Activated CD8-positive, alpha-beta memory T cell treated with anti-CD3 and anti-CD28 coated beads for 1 hour (primary cell): ENCODE measurements around the gene MOGAT3.
"Not testable (repeated sequence)": the region's sequence is repeated elsewhere in the genome, so short reads cannot be mapped to it uniquely, and the experiment has no call there.

Experiments
- DNase-seq, 2 donors: peaks; one replicate each; pipeline ENCODE4 v3.0.0-alpha.2; 2020; ENCODE audit warnings: low read depth in 1 of 2; ENCODE audit errors: extremely low read depth in 1 of 2

MOGAT3 gene

GRCh38 chr7:101205901-101206664 lies 5.2 kb upstream of the MOGAT3 start:
- no peak for DNase-seq

GRCh38 chr7:101203740-101204738 lies 3.2 kb upstream of the MOGAT3 start:
- not testable (repeated sequence) for DNase-seq

- no peak for DNase-seq
Observed at GRCh38 chr7:101202603-101202918, 1.7 kb upstream of the MOGAT3 start.

- no peak for DNase-seq
Observed at GRCh38 chr7:101201695-101202602, 1.1 kb upstream of the MOGAT3 start.

GRCh38 chr7:101200504-101200861 lies 353 bp downstream of the MOGAT3 start:
- DNase-seq = no peak

GRCh38 chr7:101199522-101199921 lies 1.3 kb downstream of the MOGAT3 start:
- not testable (repeated sequence) for DNase-seq

- no peak for DNase-seq
Observed at GRCh38 chr7:101198476-101198875, 2.4 kb downstream of the MOGAT3 start.

- DNase-seq = no peak
Observed at GRCh38 chr7:101197991-101198390, 2.8 kb downstream of the MOGAT3 start.

GRCh38 chr7:101195884-101196283 lies 5.0 kb downstream of the MOGAT3 start:
- DNase-seq = no peak

GRCh38 chr7:101189109-101189508 lies 11.7 kb downstream of the MOGAT3 start:
- DNase-seq = no peak

GRCh38 chr7:101186844-101187428 lies 13.9 kb downstream of the MOGAT3 start:
- DNase-seq = no peak

- DNase-seq = no peak
Observed at GRCh38 chr7:101186194-101186593, 14.6 kb downstream of the MOGAT3 start.

GRCh38 chr7:101185258-101185839 lies 15.5 kb downstream of the MOGAT3 start:
- no peak for DNase-seq

GRCh38 chr7:101180130-101180755 lies 20.6 kb downstream of the MOGAT3 start, which contains the start of gene NAT16:
NAT16 (minus strand) TSS chr7:101180293; CDS start chr7:101174807, 5,486 bp downstream.
- DNase-seq = no peak

GRCh38 chr7:101179713-101180112 lies 21.1 kb downstream of the MOGAT3 start:
- DNase-seq = no peak

- no peak for DNase-seq
Observed at GRCh38 chr7:101179117-101179516, 21.7 kb downstream of the MOGAT3 start.

GRCh38 chr7:101177644-101178043 lies 23.2 kb downstream of the MOGAT3 start:
- no peak for DNase-seq

- no peak for DNase-seq
Observed at GRCh38 chr7:101175664-101176063, 25.2 kb downstream of the MOGAT3 start.

- DNase-seq = no peak
Observed at GRCh38 chr7:101174322-101174854, 26.4 kb downstream of the MOGAT3 start.
